ENCODE data around the gene CEPT1. TPM values are rescaled to one million over a fixed set of nuclear protein-coding genes. Genes with fewer than 3 reads are reported as not detected.

CEPT1 gene
- total RNA-seq, 1 experiment from 2014 or later: 29.3 TPM

DNA sequence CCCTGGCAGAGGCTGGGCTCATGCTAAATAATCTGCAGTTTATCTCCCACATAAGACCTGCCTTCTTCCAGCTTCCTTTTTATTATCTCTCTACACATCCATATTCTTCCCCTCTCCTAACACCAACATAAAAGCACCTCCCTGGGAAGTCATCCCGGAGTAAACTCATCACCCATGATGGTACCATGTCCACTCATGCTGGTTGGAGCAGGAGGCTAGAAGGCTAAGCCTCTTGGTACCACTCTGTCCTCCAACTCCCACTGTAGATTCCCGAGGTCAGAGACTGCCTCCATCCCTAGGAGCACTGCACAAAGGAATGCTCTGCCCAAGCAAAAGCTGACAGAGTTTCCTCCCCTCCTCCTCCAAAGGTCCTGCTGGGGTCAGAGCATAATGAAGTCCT lies 56.2 kb downstream of the CEPT1 start:
- H3K27me3 Mint-ChIP-seq (ENCODE audit: low read depth): no peaks in the 10 kb centered on the region; the same call in 1 of the 2 replicates
- H3K36me3 Mint-ChIP-seq: no peaks in the 10 kb centered on the region
- no peaks in the 10 kb centered on the region for H3K9me3 Mint-ChIP-seq
- no peak for DNase-seq (ENCODE audit: low spot score)
- POLR2A ChIA-PET: no interaction called here
- H3K27ac Mint-ChIP-seq: no peak overlapping the region
- peaks cover 12% of the 10 kb centered on the region for H3K4me1 Mint-ChIP-seq
- ATAC-seq: no peak
- TF ChIP-seq, protein P1, sequence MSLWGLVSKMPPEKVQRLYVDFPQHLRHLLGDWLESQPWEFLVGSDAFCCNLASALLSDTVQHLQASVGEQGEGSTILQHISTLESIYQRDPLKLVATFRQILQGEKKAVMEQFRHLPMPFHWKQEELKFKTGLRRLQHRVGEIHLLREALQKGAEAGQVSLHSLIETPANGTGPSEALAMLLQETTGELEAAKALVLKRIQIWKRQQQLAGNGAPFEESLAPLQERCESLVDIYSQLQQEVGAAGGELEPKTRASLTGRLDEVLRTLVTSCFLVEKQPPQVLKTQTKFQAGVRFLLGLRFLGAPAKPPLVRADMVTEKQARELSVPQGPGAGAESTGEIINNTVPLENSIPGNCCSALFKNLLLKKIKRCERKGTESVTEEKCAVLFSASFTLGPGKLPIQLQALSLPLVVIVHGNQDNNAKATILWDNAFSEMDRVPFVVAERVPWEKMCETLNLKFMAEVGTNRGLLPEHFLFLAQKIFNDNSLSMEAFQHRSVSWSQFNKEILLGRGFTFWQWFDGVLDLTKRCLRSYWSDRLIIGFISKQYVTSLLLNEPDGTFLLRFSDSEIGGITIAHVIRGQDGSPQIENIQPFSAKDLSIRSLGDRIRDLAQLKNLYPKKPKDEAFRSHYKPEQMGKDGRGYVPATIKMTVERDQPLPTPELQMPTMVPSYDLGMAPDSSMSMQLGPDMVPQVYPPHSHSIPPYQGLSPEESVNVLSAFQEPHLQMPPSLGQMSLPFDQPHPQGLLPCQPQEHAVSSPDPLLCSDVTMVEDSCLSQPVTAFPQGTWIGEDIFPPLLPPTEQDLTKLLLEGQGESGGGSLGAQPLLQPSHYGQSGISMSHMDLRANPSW (CRISPR knock-in tag; conservative IDR thresholded peaks at IDR 0.05; ENCODE audit: low read depth): no peak
- TF ChIP-seq JUN (CRISPR knock-in tag; IDR thresholded peaks at IDR 0.05) (no peak), ZNF423 (CRISPR knock-in tag; IDR thresholded peaks at IDR 0.05) (no peak), ATF3 (CRISPR knock-in tag; conservative IDR thresholded peaks at IDR 0.05) (no peak), NR1H2 (CRISPR knock-in tag; IDR thresholded peaks at IDR 0.05) (no peak), AR (CRISPR knock-in tag; IDR thresholded peaks at IDR 0.05) (no peak), MYBL2 (CRISPR knock-in tag; IDR thresholded peaks at IDR 0.05) (no peak), ATF1 (CRISPR knock-in tag; IDR thresholded peaks at IDR 0.05) (no peak), HMGA2 (CRISPR knock-in tag; IDR thresholded peaks at IDR 0.05) (no peak), JAZF1 (CRISPR knock-in tag; IDR thresholded peaks at IDR 0.05) (no peak)
- CTCF ChIA-PET: interaction anchor here (0.7 to 1.0 kb wide), 2 partner anchors 23 to 703 kb away, joined by 3 read pairs; no protein-coding TSS in a partner anchor
- no peak overlapping the region for H3K4me3 Mint-ChIP-seq

DNA sequence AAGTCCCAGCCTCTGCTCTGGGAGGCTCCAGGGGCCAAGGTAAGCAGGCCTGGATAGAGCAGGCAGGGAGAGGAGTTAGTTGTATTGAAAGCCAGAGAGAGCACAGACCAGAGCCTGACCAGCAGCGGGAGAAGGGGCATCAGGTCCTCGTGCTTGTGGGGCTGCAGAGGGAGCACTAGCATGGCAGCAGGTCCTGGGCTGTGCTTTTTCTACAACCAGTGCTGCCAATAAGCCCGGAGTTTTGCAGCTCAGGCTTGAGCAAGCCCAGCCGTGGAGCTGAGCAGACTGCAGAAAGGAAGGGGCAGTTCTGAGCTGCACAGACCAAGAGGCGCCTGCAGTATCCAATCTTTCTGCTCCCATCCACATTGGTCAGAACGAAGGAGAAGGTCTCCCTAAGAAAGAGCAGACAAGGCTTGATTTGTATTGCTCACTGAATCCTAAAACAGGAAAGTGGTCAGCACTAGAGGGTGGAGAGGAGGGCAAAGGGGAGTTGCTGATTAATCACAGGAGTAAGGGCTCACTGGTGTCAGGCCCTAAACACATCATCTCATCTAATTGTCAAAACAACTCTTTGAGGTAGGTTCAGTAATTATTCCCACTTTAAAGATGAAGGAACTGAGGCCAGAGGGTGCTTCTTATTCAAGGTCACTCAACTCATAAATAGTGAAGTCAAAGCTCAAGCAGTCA lies 57.7 kb downstream of the CEPT1 start:
- Mint-ChIP-seq H3K27ac (no peak overlapping the region), H3K9me3 (no peaks in the 10 kb centered on the region), H3K27me3 (ENCODE audit: low read depth) (peaks cover 9% of the 10 kb centered on the region), H3K4me3 (no peak overlapping the region), H3K36me3 (no peaks in the 10 kb centered on the region), H3K4me1 (peaks cover 8% of the 10 kb centered on the region)
- ChIA-PET POLR2A (no interaction called here), CTCF (no interaction called here)
- TF ChIP-seq FOXP1 (CRISPR knock-in tag; IDR thresholded peaks at IDR 0.05; ENCODE audit: borderline replicate concordance) (no peak), ERG (CRISPR knock-in tag; IDR thresholded peaks at IDR 0.05) (no peak), CBFB (CRISPR knock-in tag; IDR thresholded peaks at IDR 0.05; ENCODE audit: low read depth) (no peak), PRDM15 (CRISPR knock-in tag; IDR thresholded peaks at IDR 0.05) (no peak), GRHL2 (CRISPR knock-in tag; IDR thresholded peaks at IDR 0.05; ENCODE audit: insufficient replicate concordance, severe bottlenecking) (no peak), ESRRA (CRISPR knock-in tag; IDR thresholded peaks at IDR 0.05; ENCODE audit: borderline replicate concordance) (no peak), ZNF263 (CRISPR knock-in tag; IDR thresholded peaks at IDR 0.05; ENCODE audit: low read depth) (no peak; the same call in 1 of the 2 replicates)
- TF ChIP-seq, protein P2, sequence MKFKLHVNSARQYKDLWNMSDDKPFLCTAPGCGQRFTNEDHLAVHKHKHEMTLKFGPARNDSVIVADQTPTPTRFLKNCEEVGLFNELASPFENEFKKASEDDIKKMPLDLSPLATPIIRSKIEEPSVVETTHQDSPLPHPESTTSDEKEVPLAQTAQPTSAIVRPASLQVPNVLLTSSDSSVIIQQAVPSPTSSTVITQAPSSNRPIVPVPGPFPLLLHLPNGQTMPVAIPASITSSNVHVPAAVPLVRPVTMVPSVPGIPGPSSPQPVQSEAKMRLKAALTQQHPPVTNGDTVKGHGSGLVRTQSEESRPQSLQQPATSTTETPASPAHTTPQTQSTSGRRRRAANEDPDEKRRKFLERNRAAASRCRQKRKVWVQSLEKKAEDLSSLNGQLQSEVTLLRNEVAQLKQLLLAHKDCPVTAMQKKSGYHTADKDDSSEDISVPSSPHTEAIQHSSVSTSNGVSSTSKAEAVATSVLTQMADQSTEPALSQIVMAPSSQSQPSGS (CRISPR knock-in tag; IDR thresholded peaks at IDR 0.05; ENCODE audit: borderline replicate concordance, low read depth): no peak
- TF ChIP-seq, protein P3, sequence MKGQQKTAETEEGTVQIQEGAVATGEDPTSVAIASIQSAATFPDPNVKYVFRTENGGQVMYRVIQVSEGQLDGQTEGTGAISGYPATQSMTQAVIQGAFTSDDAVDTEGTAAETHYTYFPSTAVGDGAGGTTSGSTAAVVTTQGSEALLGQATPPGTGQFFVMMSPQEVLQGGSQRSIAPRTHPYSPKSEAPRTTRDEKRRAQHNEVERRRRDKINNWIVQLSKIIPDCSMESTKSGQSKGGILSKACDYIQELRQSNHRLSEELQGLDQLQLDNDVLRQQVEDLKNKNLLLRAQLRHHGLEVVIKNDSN (CRISPR knock-in tag; IDR thresholded peaks at IDR 0.05): no peak
- DNase-seq (ENCODE audit: low spot score) (peak; percentile 51), ATAC-seq (peak; percentile 89)
